HEK293T (cell line): ENCODE measurements around the gene NOP56.

Experiments used
- CTCF ChIA-PET: fragments of 350-600 bp; formaldehyde crosslinking; extraction: SDS; loops from one replicate; lab custom pipeline; 2021; ENCODE audit warnings: antibody characterized with exemption, inconsistent platforms; lab: Yijun Ruan, JAX
- POLR2A ChIA-PET: fragments of 350-600 bp; formaldehyde crosslinking; extraction: SDS; loops from one replicate; lab custom pipeline; 2020; ENCODE audit warnings: antibody characterized with exemption, inconsistent platforms; lab: Yijun Ruan, JAX
- DNase-seq: peaks from one replicate; pipeline ENCODE4 v3.0.0; 2012; ENCODE audit warnings: mixed read lengths; ENCODE audit errors: extremely low spot score
- ARNT ChIP-seq: fragments of 450-650 bp; IDR thresholded peaks from 2 replicates; pipeline ENCODE4 v1.6.1; 2017; ENCODE audit warnings: mild to moderate bottlenecking
- BHLHE40 ChIP-seq: fragments of 450-650 bp; IDR thresholded peaks from 2 replicates; pipeline ENCODE4 v1.6.1; 2016; ENCODE audit warnings: mild to moderate bottlenecking, moderate library complexity, borderline replicate concordance
- CTBP1 ChIP-seq: fragments of 450-650 bp; IDR thresholded peaks from 2 replicates; pipeline ENCODE4 v1.6.1; 2016; ENCODE audit warnings: borderline replicate concordance
- ELF4 ChIP-seq: fragments of 450-650 bp; IDR thresholded peaks from 2 replicates; pipeline ENCODE4 v1.6.1; 2017; ENCODE audit warnings: antibody characterized with exemption
- FOXA1 ChIP-seq: fragments of 450-650 bp; IDR thresholded peaks from 2 replicates; pipeline ENCODE4 v1.6.1; 2016; ENCODE audit warnings: mild to moderate bottlenecking
- FOXK2 ChIP-seq: fragments of 450-650 bp; IDR thresholded peaks from 2 replicates; pipeline ENCODE4 v1.6.1; 2016; ENCODE audit warnings: mild to moderate bottlenecking
- FOXM1 ChIP-seq: fragments of 450-650 bp; IDR thresholded peaks from 2 replicates; pipeline ENCODE4 v1.6.1; 2017; ENCODE audit warnings: mild to moderate bottlenecking, borderline replicate concordance
- HDGF ChIP-seq: fragments of 450-650 bp; IDR thresholded peaks from 2 replicates; pipeline ENCODE4 v1.6.1; 2017; ENCODE audit warnings: antibody characterized with exemption, borderline replicate concordance
- L3MBTL2 ChIP-seq: fragments of 450-650 bp; conservative IDR thresholded peaks from 2 replicates; pipeline ENCODE4 v1.6.1; 2016; ENCODE audit warnings: mild to moderate bottlenecking
- LEF1 ChIP-seq: fragments of 450-650 bp; IDR thresholded peaks from 2 replicates; pipeline ENCODE4 v1.6.1; 2017; ENCODE audit warnings: mild to moderate bottlenecking, borderline replicate concordance
- NFRKB ChIP-seq: fragments of 450-650 bp; IDR thresholded peaks from 2 replicates; pipeline ENCODE4 v1.6.1; 2016; ENCODE audit warnings: mild to moderate bottlenecking, moderate library complexity
- SP1 ChIP-seq: fragments of 450-650 bp; IDR thresholded peaks from 2 replicates; pipeline ENCODE4 v1.6.1; 2017
- SUZ12 ChIP-seq: fragments of 450-650 bp; IDR thresholded peaks from 2 replicates; pipeline ENCODE4 v1.6.1; 2016; ENCODE audit warnings: mild to moderate bottlenecking
- TARDBP ChIP-seq: fragments of 450-650 bp; IDR thresholded peaks from 2 replicates; pipeline ENCODE4 v1.6.1; 2016
- ZNF384 ChIP-seq: fragments of 450-650 bp; IDR thresholded peaks from 2 replicates; pipeline ENCODE4 v1.6.1; 2016
- TF ChIP-seq, protein P1 (sequence below): fragments of 450-650 bp; IDR thresholded peaks from 2 replicates; pipeline ENCODE4 v1.6.1; 2016

The NOP56 gene

DNA sequence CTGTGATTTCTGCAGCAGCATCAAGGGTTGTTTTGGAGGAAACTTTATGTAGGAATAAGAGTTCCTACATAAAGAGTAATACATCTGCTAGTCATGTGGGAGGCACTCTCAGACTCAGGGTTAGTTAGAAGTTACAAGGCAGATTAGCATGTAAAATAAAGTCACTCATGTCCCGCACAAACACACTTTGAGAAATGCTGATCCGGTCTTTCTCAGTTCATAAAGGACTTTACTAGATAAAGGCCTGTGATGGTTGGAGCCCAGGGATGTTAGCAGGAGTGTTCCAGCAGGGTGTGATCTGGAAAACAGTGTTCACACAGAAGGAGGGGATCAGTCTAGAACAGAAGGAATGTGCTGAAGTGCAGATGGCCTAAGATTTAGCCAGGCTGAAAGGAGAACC is 33.1 kb upstream of the NOP56 start:
- ChIA-PET POLR2A (no interaction called here), CTCF (no interaction called here)
- TF ChIP-seq SP1 (no peak), FOXA1 (no peak), NFRKB (no peak), BHLHE40 (no peak), HDGF (no peak), SUZ12 (no peak), L3MBTL2 (no peak), TARDBP (no peak), ELF4 (no peak), FOXM1 (no peak), LEF1 (no peak), ZNF384 (no peak), ARNT (no peak)
- no peak for DNase-seq

DNA sequence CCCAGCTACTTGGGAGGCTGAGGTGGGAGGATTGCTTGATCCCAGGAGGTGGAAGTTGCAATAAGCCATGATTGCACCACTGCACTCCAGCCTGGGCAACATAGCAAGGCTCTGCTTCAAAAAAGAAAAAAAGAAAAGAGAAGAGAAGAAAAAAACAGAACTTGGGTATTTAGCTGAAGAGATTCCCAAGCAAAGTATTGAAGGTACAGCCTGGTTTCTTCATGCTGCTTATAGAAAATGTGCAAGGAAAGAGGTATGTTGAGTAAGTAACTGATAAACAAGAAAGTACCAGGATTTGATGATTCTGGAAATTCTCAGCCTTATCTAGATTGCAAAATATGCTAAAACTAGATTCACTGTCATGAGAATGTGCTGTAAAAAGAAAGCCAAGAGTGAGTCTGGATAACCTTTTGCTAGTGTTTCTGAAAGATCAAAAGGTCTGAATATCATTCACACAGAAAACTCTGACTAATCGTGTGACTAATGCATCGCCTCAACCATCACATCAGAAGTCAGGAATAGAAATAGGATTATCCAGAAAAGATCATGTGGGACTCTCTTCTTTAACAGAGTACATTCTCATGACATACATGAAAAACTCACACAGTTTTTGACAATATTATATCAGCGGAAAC is 32.4 kb upstream of the NOP56 start:
- no peak for DNase-seq
- TF ChIP-seq HDGF (no peak), LEF1 (no peak), SUZ12 (no peak), ZNF384 (no peak)
- POLR2A ChIA-PET = no interaction called here
- CTCF ChIA-PET = no interaction called here

GRCh38 chr20:2624190-2624589 is 28.2 kb upstream of the NOP56 start:
- TF ChIP-seq HDGF (no peak), ELF4 (no peak), FOXK2 (no peak), TARDBP (no peak), SP1 (no peak), NFRKB (no peak), LEF1 (no peak), CTBP1 (no peak), L3MBTL2 (no peak), FOXM1 (no peak), ZNF384 (no peak), BHLHE40 (no peak), ARNT (no peak), FOXA1 (no peak), SUZ12 (no peak)
- TF ChIP-seq, protein P1, sequence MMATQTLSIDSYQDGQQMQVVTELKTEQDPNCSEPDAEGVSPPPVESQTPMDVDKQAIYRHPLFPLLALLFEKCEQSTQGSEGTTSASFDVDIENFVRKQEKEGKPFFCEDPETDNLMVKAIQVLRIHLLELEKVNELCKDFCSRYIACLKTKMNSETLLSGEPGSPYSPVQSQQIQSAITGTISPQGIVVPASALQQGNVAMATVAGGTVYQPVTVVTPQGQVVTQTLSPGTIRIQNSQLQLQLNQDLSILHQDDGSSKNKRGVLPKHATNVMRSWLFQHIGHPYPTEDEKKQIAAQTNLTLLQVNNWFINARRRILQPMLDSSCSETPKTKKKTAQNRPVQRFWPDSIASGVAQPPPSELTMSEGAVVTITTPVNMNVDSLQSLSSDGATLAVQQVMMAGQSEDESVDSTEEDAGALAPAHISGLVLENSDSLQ = no peak
- CTCF ChIA-PET = no interaction called here
- no peak for DNase-seq
- POLR2A ChIA-PET = no interaction called here

DNA sequence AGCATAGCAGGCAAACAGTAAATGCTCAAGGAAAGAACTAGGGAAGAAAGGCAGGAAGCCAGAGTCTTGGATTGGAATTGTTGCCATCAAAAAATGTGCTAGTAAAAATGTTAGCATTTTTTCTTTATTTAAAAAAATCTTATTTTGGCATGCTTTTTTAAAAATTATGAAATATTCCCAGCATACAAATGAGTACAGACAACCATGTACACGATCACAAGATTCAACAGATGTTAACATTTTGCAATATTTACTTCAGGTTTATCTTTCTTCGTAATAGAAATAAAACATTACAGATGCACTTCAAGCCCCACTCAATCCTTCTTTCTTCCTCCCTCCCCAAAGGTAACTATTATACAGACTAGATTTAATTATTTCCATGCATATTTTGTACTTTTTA is 27.4 kb upstream of the NOP56 start:
- ChIA-PET POLR2A (no interaction called here), CTCF (no interaction called here)
- TF ChIP-seq SP1 (no peak), ELF4 (no peak), ZNF384 (no peak), HDGF (no peak), ARNT (no peak), LEF1 (no peak), SUZ12 (no peak), CTBP1 (no peak), NFRKB (no peak)
- no peak for DNase-seq

- DNase-seq = no peak
These were observed 25.4 kb upstream of the NOP56 start for GRCh38 chr20:2626853-2627541.

GRCh38 chr20:2631228-2631627 is 21.2 kb upstream of the NOP56 start:
- CTCF ChIA-PET = no interaction called here
- POLR2A ChIA-PET = no interaction called here
- TF ChIP-seq, protein P1 = no peak
- no peak for TF ChIP-seq ZNF384
- no peak for TF ChIP-seq BHLHE40
- no peak for TF ChIP-seq NFRKB
- TF ChIP-seq ARNT = no peak
- no peak for TF ChIP-seq SP1
- no peak for TF ChIP-seq LEF1
- no peak for TF ChIP-seq FOXM1
- no peak for TF ChIP-seq ELF4
- TF ChIP-seq CTBP1 = no peak
- TF ChIP-seq SUZ12 = no peak
- TF ChIP-seq TARDBP = no peak
- TF ChIP-seq L3MBTL2 = no peak
- TF ChIP-seq HDGF = no peak
- TF ChIP-seq FOXK2 = no peak
- no peak for TF ChIP-seq FOXA1
- DNase-seq = no peak

More at GRCh38 chr20:2626853-2627541, 25.4 kb upstream of the NOP56 start:
- TF ChIP-seq SUZ12 = no peak
- TF ChIP-seq ELF4 = no peak
- TF ChIP-seq TARDBP = no peak
- ChIA-PET CTCF (interaction anchor here (0.6 kb wide), 1 partner anchor 47 kb away, joined by 3 read pairs; no protein-coding TSS in a partner anchor), POLR2A (no interaction called here)

DNA sequence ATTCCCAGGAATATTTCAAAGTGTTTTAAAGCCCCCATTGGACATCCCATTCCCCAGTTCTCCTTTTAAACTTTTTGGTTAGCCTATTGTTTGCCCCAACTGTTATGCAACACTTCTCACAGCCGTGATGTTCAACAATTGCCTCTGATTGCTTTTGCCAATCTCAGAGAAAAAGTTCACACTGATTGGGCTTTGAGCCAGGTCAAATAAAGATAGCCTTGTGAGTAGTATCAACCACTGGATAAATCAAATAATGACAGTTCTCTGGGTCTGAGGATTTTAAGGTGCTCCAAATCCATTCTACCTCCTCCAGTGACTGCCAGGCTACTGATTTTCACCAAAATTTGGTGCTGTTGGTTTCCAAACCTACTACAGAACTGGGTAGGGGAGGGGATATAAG is 19.1 kb upstream of the NOP56 start:
- CTCF ChIA-PET = no interaction called here
- no peak for DNase-seq
- POLR2A ChIA-PET = no interaction called here
- TF ChIP-seq ZNF384 (no peak), TARDBP (no peak), L3MBTL2 (no peak), SP1 (no peak), ELF4 (no peak), NFRKB (no peak), CTBP1 (no peak), HDGF (no peak), FOXA1 (no peak), FOXK2 (no peak), LEF1 (no peak), SUZ12 (no peak)
